SK-N-SH treated with all-trans-retinoic acid at 6 μM for 48 hours (cell line): ENCODE data around the gene VCP.

Source experiments
- ATAC-seq: fragments of 200-7000 bp; cut with Tn5 transposase; 3 replicates; pipeline ENCODE4 v1.9.1; 2020; ENCODE audit warnings: mild to moderate bottlenecking, moderate library complexity
- ARNTL ChIP-seq: fragments of 450-650 bp; formaldehyde crosslinking; IDR thresholded peaks from 2 replicates; pipeline ENCODE4 v1.5.0; 2020; ENCODE audit warnings: low read depth, mild to moderate bottlenecking, moderate library complexity, borderline replicate concordance
- BACH2 ChIP-seq: fragments of 250-450 bp; sonication (Bioruptor Pico); IDR thresholded peaks from 2 replicates; pipeline ENCODE4 v1.9.0; 2021; ENCODE audit warnings: mild to moderate bottlenecking, borderline replicate concordance
- CSDC2 ChIP-seq: fragments of 250-450 bp; sonication (Bioruptor Pico); IDR thresholded peaks from 2 replicates; pipeline ENCODE4 v1.5.0; 2020; ENCODE audit warnings: mild to moderate bottlenecking, moderate library complexity
- ESRRG ChIP-seq: fragments of 250-450 bp; sonication (Bioruptor Pico); IDR thresholded peaks from 2 replicates; pipeline ENCODE4 v1.6.1; 2021; ENCODE audit warnings: mild to moderate bottlenecking
- GLIS3 ChIP-seq: fragments of 250-450 bp; sonication (Bioruptor Pico); IDR thresholded peaks from 2 replicates; pipeline ENCODE4 v1.5.0; 2020; ENCODE audit warnings: mild to moderate bottlenecking, moderate library complexity
- ISL1 ChIP-seq: fragments of 250-450 bp; sonication (Bioruptor Pico); IDR thresholded peaks from 2 replicates; pipeline ENCODE4 v2.1.2; 2022; ENCODE audit warnings: mild to moderate bottlenecking, moderate library complexity
- POU6F1 ChIP-seq: fragments of 250-450 bp; sonication (Bioruptor Pico); IDR thresholded peaks from 2 replicates; pipeline ENCODE4 v1.8.0; 2021; ENCODE audit warnings: low read depth, mild to moderate bottlenecking, moderate library complexity, borderline replicate concordance
- PPARA ChIP-seq: fragments of 250-450 bp; sonication (Bioruptor Pico); IDR thresholded peaks from 2 replicates; pipeline ENCODE4 v1.5.0; 2020; ENCODE audit warnings: mild to moderate bottlenecking, borderline replicate concordance
- RARB ChIP-seq: fragments of 250-450 bp; sonication (Bioruptor Pico); IDR thresholded peaks from 2 replicates; pipeline ENCODE4 v1.8.0; 2021; ENCODE audit warnings: mild to moderate bottlenecking, moderate library complexity
- SNAI2 ChIP-seq: fragments of 250-450 bp; sonication (Bioruptor Pico); IDR thresholded peaks from 2 replicates; pipeline ENCODE4 v1.5.0; 2020; ENCODE audit warnings: mild to moderate bottlenecking, moderate library complexity
- TOX ChIP-seq: fragments of 250-450 bp; sonication (Bioruptor Pico); IDR thresholded peaks from 2 replicates; pipeline ENCODE4 v1.8.0; 2021; ENCODE audit warnings: mild to moderate bottlenecking, moderate library complexity, borderline replicate concordance
- ZC3H10 ChIP-seq: fragments of 250-450 bp; sonication (Bioruptor Pico); IDR thresholded peaks from 2 replicates; pipeline ENCODE4 v1.5.1; 2021; ENCODE audit warnings: mild to moderate bottlenecking, moderate library complexity
- ZFP3 ChIP-seq: fragments of 250-450 bp; sonication (Bioruptor Pico); IDR thresholded peaks from 2 replicates; pipeline ENCODE4 v1.5.0; 2020; ENCODE audit warnings: mild to moderate bottlenecking, moderate library complexity
- ZFP30 ChIP-seq: fragments of 450-650 bp; formaldehyde crosslinking; IDR thresholded peaks from 2 replicates; pipeline ENCODE4 v1.5.0; 2022; ENCODE audit warnings: mild to moderate bottlenecking, moderate library complexity
- ZNF565 ChIP-seq: fragments of 450-650 bp; formaldehyde crosslinking; conservative IDR thresholded peaks from 2 replicates; pipeline ENCODE4 v1.5.0; 2020; ENCODE audit warnings: low read depth, mild to moderate bottlenecking, moderate library complexity
- ZNF70 ChIP-seq: fragments of 450-650 bp; formaldehyde crosslinking; IDR thresholded peaks from 2 replicates; pipeline ENCODE4 v1.5.0; 2020; ENCODE audit warnings: mild to moderate bottlenecking, moderate library complexity
- ZNF8 ChIP-seq: fragments of 450-650 bp; formaldehyde crosslinking; IDR thresholded peaks from 2 replicates; pipeline ENCODE4 v1.5.0; 2020; ENCODE audit warnings: mild to moderate bottlenecking, moderate library complexity
- TF ChIP-seq, protein P1 (sequence below): fragments of 250-450 bp; sonication (Bioruptor Pico); IDR thresholded peaks from 2 replicates; pipeline ENCODE4 v1.5.1; 2021; ENCODE audit warnings: mild to moderate bottlenecking, moderate library complexity
- TF ChIP-seq, protein P2 (sequence below): fragments of 250-450 bp; sonication (Bioruptor Pico); IDR thresholded peaks from 2 replicates; pipeline ENCODE4 v1.8.0; 2020; ENCODE audit warnings: mild to moderate bottlenecking, moderate library complexity, borderline replicate concordance
- TF ChIP-seq, protein P3 (sequence below): fragments of 250-450 bp; sonication (Bioruptor Pico); IDR thresholded peaks from 2 replicates; pipeline ENCODE4 v1.5.1; 2020; ENCODE audit warnings: low read depth, mild to moderate bottlenecking, moderate library complexity
- TF ChIP-seq, protein P4 (sequence below): fragments of 250-450 bp; sonication (Bioruptor Pico); IDR thresholded peaks from 2 replicates; pipeline ENCODE4 v1.5.0; 2020; ENCODE audit warnings: mild to moderate bottlenecking, moderate library complexity

VCP gene

GRCh38 chr9:35079041-35079425 is 6.6 kb upstream of the VCP start:
- no peak for TF ChIP-seq BACH2 (CRISPR knock-in tag)
- TF ChIP-seq SNAI2 (CRISPR knock-in tag) = no peak
- TF ChIP-seq, protein P1, sequence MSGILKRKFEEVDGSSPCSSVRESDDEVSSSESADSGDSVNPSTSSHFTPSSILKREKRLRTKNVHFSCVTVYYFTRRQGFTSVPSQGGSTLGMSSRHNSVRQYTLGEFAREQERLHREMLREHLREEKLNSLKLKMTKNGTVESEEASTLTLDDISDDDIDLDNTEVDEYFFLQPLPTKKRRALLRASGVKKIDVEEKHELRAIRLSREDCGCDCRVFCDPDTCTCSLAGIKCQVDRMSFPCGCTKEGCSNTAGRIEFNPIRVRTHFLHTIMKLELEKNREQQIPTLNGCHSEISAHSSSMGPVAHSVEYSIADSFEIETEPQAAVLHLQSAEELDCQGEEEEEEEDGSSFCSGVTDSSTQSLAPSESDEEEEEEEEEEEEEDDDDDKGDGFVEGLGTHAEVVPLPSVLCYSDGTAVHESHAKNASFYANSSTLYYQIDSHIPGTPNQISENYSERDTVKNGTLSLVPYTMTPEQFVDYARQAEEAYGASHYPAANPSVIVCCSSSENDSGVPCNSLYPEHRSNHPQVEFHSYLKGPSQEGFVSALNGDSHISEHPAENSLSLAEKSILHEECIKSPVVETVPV (CRISPR knock-in tag) = no peak
- TF ChIP-seq TOX (CRISPR knock-in tag) = no peak
- no peak for TF ChIP-seq GLIS3 (CRISPR knock-in tag)
- no peak for TF ChIP-seq ZFP30 (CRISPR knock-in tag)
- no peak for TF ChIP-seq PPARA
- TF ChIP-seq ZNF8 (CRISPR knock-in tag) = no peak
- no peak for TF ChIP-seq ZNF565
- no peak for TF ChIP-seq RARB (CRISPR knock-in tag)
- TF ChIP-seq ZC3H10 (CRISPR knock-in tag) = no peak
- no peak for TF ChIP-seq ESRRG (CRISPR knock-in tag)
- no peak for TF ChIP-seq ARNTL (CRISPR knock-in tag)
- TF ChIP-seq, all 23 proteins: peak for 0
- ATAC-seq = peak; percentile 20

GRCh38 chr9:35078066-35078465 is 5.6 kb upstream of the VCP start:
- TF ChIP-seq, protein P2, sequence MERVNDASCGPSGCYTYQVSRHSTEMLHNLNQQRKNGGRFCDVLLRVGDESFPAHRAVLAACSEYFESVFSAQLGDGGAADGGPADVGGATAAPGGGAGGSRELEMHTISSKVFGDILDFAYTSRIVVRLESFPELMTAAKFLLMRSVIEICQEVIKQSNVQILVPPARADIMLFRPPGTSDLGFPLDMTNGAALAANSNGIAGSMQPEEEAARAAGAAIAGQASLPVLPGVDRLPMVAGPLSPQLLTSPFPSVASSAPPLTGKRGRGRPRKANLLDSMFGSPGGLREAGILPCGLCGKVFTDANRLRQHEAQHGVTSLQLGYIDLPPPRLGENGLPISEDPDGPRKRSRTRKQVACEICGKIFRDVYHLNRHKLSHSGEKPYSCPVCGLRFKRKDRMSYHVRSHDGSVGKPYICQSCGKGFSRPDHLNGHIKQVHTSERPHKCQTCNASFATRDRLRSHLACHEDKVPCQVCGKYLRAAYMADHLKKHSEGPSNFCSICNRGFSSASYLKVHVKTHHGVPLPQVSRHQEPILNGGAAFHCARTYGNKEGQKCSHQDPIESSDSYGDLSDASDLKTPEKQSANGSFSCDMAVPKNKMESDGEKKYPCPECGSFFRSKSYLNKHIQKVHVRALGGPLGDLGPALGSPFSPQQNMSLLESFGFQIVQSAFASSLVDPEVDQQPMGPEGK (CRISPR knock-in tag) = no peak
- TF ChIP-seq ZC3H10 (CRISPR knock-in tag) (no peak), TOX (CRISPR knock-in tag) (no peak), ZNF565 (no peak), RARB (CRISPR knock-in tag) (no peak), SNAI2 (CRISPR knock-in tag) (no peak), CSDC2 (CRISPR knock-in tag) (no peak), ZNF8 (CRISPR knock-in tag) (no peak), PPARA (no peak), ZNF70 (no peak), ZFP3 (no peak), ARNTL (CRISPR knock-in tag) (no peak), ESRRG (CRISPR knock-in tag) (no peak), POU6F1 (no peak), ZFP30 (CRISPR knock-in tag) (no peak)
- TF ChIP-seq, protein P1 (CRISPR knock-in tag) = no peak
- TF ChIP-seq, protein P3, sequence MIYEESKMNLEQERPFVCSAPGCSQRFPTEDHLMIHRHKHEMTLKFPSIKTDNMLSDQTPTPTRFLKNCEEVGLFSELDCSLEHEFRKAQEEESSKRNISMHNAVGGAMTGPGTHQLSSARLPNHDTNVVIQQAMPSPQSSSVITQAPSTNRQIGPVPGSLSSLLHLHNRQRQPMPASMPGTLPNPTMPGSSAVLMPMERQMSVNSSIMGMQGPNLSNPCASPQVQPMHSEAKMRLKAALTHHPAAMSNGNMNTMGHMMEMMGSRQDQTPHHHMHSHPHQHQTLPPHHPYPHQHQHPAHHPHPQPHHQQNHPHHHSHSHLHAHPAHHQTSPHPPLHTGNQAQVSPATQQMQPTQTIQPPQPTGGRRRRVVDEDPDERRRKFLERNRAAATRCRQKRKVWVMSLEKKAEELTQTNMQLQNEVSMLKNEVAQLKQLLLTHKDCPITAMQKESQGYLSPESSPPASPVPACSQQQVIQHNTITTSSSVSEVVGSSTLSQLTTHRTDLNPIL = no peak
- TF ChIP-seq, protein P4, sequence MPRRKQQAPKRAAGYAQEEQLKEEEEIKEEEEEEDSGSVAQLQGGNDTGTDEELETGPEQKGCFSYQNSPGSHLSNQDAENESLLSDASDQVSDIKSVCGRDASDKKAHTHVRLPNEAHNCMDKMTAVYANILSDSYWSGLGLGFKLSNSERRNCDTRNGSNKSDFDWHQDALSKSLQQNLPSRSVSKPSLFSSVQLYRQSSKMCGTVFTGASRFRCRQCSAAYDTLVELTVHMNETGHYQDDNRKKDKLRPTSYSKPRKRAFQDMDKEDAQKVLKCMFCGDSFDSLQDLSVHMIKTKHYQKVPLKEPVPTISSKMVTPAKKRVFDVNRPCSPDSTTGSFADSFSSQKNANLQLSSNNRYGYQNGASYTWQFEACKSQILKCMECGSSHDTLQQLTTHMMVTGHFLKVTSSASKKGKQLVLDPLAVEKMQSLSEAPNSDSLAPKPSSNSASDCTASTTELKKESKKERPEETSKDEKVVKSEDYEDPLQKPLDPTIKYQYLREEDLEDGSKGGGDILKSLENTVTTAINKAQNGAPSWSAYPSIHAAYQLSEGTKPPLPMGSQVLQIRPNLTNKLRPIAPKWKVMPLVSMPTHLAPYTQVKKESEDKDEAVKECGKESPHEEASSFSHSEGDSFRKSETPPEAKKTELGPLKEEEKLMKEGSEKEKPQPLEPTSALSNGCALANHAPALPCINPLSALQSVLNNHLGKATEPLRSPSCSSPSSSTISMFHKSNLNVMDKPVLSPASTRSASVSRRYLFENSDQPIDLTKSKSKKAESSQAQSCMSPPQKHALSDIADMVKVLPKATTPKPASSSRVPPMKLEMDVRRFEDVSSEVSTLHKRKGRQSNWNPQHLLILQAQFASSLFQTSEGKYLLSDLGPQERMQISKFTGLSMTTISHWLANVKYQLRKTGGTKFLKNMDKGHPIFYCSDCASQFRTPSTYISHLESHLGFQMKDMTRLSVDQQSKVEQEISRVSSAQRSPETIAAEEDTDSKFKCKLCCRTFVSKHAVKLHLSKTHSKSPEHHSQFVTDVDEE (CRISPR knock-in tag) = no peak
- no peak for ATAC-seq

DNA sequence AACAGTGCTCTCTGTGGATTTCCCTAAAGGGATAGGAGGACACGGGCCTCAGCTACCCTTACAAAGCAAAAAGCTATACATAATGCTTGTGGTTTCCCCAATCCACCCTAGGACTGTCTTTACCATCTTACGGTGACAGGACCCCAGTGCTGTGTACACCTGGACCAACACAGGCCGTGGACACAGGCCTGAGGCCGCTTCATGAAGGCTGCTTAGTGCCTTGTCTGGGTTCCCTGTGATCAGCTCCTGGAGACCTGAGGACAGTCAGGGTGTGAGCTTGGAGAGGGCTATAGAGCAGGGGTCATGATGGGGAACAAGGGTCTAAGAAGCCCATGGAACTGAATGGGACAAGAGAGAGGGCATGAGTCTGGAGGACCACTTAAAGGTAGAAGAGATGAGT is 4.4 kb upstream of the VCP start:
- no peak for TF ChIP-seq ZC3H10 (CRISPR knock-in tag)
- TF ChIP-seq BACH2 (CRISPR knock-in tag) = no peak
- TF ChIP-seq ZNF8 (CRISPR knock-in tag) = no peak
- no peak for TF ChIP-seq ZFP3
- TF ChIP-seq CSDC2 (CRISPR knock-in tag) = no peak
- TF ChIP-seq, protein P4 (CRISPR knock-in tag) = no peak
- TF ChIP-seq ZFP30 (CRISPR knock-in tag) = no peak
- TF ChIP-seq ISL1 (CRISPR knock-in tag) = no peak
- TF ChIP-seq ZNF70 = no peak
- ATAC-seq = no peak
